Right ventricle myocardium superior (tissue), 1 donor: ENCODE data around the gene CTSA. TPM values are rescaled to one million over a fixed set of nuclear protein-coding genes. Genes with fewer than 3 reads are reported as not detected.
A peak's percentile ranks its signal among the peaks of the same experiment; 100 is the strongest.
"Not testable (repeated sequence)": the region's sequence is repeated elsewhere in the genome, so short reads cannot be mapped to it uniquely, and the experiment has no call there.

ENCODE experiments used
- ATAC-seq: fragments of 200-7000 bp; cut with Tn5 transposase; one replicate; pipeline ENCODE4 v1.9.1; 2020; ENCODE audit warnings: mild to moderate bottlenecking; ENCODE audit not compliant: poor library complexity
- DNase-seq: peaks from one replicate; pipeline ENCODE4 v3.0.0-alpha.2; 2020
- intact Hi-C: fragments of 100-400 bp; cut with DNase I; formaldehyde crosslinking; loops from one replicate; pipeline ENCODE4 v1.11.2; 2022
- total RNA-seq: library from RNA; stranded (reverse); fragmentation: NEBNext Ultra II Directional; extraction: Animal tissue kit (Norgen Biotek cat#: 25700); gene quantifications from one replicate; pipeline ENCODE4 v1.2.1, GENCODE V29; 2021
- donor health status: DM: no; HTN: yes; CAD: no; lungs with severe emphysema.

Gene CTSA
- total RNA-seq, 1 donor from 2014 or later = 113 TPM

DNA sequence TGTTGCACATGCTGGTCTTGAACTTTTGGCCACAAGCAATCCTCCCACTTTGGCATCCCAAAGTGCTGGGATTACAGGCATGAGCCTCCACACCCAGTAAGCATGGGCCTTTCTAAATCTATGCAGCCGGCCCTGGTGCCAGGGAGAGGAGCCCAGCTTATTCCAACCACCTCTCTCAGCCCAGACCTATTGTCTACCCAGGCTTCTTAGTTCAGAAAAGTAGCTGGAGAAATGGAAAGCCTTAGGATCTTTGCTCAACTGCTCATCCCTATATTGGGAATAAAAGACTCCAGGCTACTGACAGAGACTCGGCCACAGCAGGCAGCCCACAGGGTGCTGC, 35.6 kb downstream of the CTSA start:
- no peak for ATAC-seq
- intact Hi-C loops = no loop called here
- no peak for DNase-seq

DNA sequence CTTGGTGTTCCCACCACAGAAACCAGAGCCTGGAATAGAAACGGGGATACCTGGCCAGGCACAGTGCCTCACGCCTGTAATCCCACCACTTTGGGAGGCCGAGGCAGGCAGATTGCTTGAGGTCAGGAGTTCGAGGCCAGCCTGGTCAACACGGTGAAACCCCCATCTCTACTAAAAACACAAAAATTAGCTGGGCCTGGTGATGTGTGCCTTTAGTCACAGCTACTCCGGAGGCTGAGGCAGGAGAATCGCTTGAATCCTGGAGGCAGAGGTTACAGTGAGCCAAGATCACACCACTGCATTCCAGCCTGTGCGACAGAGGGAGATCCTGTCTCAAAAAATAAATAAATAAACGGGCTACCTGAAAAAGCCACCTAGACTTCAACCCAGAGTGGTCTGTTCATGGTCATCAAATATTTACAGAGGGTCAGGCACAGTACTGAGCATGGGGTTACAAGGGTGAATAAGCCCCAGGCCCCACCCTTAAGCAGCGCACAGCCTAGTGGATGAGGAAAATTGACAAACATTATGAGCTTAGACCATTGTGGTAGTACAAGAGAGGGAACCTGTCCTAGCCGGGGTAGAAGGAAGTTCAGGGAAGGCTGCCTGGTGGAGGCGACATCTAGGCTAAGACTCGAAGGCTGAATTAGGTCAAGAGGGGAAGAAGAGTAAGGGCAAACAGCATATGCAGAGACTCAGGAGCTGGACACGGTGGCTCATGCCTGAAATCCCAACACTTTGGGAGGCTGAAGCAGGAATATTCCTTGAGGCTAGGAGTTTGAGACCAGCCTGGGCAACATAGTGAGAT, 36.1 kb downstream of the CTSA start:
- ATAC-seq (no peak), DNase-seq (no peak)
- intact Hi-C loops = no loop called here

DNA sequence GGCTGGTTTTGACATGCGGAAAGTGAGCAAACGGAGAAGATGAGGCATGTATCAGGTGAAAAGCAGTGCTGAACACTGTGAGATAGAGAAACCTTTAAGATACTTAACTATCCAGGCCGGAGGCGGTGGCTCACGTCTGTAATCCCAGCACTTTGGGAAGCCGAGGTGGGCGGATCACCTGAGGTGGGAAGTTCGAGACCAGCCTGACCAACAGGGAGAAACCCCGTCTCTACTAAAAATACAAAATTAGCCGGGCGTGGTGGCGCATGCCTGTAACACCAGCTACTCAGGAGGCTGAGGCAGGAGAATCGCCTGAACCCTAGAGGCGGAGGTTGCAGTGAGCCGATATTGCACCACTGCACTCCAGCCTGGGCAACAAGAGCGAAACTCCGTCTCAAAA, 40.5 kb downstream of the CTSA start:
- DNase-seq, ATAC-seq: not testable (repeated sequence)
- intact Hi-C loops = loop anchor here (5.0 to 10.0 kb wide), 2 partner anchors 39 to 887 kb away; partner anchors contain the start of genes CTSA and NEURL2

DNA sequence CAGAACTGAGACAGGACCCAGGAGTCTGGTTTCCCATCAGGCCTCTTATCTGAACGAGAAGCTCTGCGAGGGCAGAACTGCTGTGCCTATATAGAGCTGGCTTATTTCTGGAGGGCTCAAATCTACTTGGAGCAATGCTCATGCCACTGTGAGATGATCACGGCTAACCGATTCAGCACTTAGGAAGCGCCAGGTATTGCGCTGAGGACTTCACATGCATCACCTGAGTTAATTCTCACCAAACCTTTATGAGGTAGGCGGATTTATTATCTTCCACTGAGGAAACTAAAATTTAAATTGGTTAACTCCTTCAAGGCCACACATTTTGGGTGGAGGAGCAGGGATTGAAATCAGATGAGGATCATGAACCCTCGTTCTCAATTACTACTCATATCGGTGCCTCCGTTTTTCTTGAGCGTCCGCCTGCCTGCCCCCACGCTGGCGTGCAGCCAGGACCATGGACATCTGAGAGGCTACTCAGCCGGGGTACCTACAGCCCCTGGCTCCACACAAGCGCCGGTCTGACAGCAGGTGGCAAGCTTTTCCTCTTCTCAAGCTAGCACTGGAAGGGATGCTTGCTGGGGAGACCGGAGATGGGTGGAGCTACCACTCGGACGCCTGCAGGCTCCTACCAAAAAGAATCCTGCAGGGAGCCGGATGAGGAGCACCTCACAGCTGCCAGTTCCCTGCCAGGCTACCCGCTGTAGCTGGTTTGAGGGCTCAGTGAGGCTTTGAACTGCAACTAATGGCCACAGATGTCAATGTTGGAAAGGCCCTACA, 42.3 kb downstream of the CTSA start:
- DNase-seq (peak; percentile 83), ATAC-seq (peak; percentile 43)
- intact Hi-C loops = loop anchor here (5.0 to 10.0 kb wide), 2 partner anchors 41 to 889 kb away; partner anchors contain the start of genes CTSA and NEURL2

DNA sequence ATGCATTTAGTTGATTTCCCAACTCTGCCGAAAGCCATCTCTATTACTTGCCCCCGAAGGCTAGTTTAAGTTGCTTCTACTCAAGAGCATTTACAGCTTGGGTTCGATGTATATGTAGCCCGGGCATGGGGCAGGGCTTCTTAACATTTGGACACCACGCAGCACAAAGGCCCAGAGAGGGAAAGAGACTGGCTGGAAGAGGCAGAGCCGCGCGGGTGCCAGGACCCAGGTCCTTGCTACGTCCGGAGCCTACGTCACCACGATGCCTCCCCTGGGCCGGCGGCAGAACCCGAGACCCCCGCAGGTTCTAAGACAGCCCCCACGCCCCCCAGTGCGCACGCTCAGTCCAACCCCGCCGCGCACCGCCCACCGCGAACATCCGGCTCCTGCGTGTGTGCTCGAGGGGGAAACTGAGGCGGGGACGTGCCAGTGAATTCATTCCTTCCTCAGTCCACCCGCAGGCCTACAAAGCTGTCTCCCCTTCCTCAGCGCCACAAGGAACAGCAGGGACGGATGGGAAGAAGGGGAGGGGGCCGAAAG, 43.0 kb downstream of the CTSA start:
- intact Hi-C loops = loop anchor here (5.0 to 10.0 kb wide), 2 partner anchors 42 to 889 kb away; partner anchors contain the start of genes CTSA and NEURL2
- DNase-seq (peak; percentile 85), ATAC-seq (peak; percentile 42)

DNA sequence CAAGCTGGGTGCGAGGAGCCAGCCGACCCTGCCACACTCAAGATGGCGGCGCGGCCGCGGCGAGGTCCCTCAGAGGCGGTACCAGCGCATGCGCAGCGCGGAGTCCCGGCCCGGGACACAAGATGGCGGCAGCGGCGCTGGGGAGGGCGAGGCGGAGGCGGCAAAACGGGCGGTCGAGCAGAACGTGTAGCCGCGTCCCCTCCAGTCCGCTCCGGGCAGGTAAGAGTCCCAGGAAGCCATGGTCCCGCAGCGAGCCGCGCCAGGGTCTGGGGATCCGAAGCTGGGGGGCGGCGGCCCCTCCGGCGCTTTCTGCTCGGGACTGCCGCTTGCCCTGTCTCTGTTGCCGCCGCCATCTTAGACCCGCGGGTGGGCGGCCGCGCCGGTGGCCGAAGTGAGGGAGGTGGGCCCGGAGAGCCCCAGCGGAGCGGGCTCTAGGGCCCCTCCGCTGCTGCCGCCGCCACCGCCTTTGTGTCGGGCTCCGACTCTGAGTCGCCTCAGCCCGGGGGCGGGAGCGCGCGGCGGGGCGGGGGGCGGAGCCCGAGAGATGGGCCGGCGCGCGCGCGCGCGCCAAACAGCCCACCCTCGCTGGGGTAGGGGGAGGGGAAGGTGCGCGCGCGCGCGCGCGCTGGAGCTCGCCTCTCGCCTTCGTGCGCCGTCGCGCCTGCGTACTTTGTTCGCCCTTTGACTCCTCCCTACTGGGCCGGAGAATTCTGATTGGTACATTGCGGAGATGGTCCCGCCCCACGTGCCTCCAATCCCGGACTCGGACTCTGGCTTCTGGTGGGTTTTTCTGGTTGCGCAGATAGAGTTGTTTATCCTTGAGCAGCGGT, 43.7 kb downstream of the CTSA start, which contains the start of gene PCIF1:
Gene PCIF1 (plus strand): TSS at position 98 of the 830 bp plus-strand sequence. CDS start 4,317 bp downstream, outside the sequence.
- DNase-seq (peak; percentile 99), ATAC-seq (peak; percentile 93)
- intact Hi-C loops = loop anchor here (5.0 to 10.0 kb wide), 4 partner anchors 42 to 890 kb away; partner anchors contain the start of genes CTSA, NEURL2, SNX21 and UBE2C

DNA sequence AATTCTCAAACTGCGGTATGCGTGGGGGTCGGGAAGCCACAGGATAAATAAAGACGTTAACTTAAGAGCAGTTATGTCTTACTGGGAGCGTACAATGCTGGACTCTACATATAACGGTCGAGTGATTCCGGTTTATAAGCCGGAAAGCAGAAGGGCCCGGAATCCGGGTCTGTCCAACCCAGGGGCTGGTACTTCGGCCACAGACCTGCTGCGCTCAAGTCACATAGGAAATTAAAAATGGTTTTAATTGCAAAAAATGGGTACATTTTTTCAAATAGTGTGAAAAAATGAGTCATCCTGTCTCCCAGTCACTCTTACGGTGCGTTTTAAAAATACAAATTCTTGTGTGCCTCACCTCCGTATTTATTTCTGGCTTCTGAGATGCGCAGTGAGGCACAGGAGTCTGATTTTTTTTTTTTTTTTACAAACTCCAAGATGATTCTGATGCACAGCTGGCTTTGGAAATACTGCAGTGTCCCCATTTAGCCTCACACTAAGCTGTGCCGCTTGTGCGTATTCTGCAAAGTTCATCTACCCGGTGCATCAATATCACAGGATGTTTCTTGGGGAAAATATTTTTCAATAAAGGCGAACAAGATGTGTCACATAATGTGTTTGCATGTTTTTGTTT, 44.4 kb downstream of the CTSA start:
- ATAC-seq = peak; percentile 21
- intact Hi-C loops = loop anchor here (5.0 to 10.0 kb wide), 3 partner anchors 103 to 891 kb away; partner anchors contain the start of genes SNX21 and UBE2C
- no peak for DNase-seq

DNA sequence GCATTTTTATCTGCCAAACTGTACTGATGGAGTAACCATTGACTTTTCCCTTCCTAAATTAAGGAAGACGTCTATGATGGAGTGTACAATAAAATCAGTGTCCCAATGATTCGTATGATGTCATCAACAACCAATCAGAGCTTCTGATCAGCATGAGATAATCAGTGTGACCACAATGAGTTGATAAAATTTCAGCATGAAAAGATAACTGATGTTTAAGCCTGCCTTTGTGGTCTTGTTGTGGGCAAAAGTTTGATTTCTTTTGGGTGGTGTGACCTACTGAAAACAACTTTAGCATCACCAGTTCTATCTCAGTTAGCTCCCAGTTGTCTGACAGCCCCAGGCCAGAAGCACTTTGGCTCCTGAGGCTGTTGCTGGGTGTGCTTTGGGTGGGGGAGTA, 46.6 kb downstream of the CTSA start:
- no peak for ATAC-seq
- intact Hi-C loops = loop anchor here (5.0 to 10.0 kb wide), 3 partner anchors 105 to 893 kb away; partner anchors contain the start of genes SNX21 and UBE2C
- no peak for DNase-seq

DNA sequence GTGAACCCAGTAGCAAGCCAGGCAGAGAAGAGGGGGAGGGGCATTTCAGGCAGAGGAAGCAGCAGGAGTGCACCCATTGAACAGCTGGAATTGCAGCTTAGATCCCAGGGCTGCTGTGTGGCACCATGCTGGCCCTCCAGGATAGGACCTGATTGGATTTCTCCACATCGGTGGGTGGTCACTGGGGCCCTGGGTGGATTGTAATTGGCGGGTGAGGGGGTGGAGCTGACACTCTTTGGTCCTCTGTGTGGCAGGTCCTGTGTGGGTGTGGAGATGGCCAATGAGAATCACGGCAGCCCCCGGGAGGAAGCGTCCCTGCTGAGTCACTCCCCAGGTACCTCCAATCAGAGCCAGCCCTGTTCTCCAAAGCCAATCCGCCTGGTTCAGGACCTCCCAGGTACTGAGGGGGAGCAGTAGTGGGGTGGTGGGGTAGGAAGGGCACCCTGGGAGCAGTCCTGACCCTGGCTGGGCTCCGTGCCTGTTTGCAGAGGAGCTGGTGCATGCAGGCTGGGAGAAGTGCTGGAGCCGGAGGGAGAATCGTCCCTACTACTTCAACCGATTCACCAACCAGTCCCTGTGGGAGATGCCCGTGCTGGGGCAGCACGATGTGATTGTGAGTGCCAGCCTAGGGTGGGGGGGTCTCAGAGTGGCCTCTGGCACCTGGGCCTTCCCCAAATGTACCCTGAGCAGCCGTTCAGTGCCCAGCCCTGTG, 47.7 kb downstream of the CTSA start:
- intact Hi-C loops = loop anchor here (5.0 to 10.0 kb wide), 3 partner anchors 107 to 894 kb away; partner anchors contain the start of genes SNX21 and UBE2C
- ATAC-seq (no peak), DNase-seq (no peak)

DNA sequence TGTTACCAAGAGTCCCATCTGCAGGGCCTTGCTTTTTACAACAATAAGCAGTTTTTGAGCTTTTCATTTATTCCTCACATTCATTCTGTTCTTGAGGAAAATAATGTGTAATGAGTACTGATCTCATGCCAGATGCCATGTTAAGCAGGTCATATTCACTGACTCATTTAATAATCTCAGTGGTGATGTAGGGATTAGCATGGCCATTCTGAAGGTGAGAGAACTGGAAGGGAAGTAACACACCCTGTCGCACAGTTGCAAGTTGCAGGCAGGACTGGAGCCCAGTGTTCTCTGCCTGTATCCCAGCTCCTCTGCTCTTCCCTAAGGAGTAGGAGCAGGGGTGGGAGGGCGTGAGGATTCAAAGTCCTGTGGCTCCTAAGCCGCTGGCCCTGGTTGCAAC, 48.9 kb downstream of the CTSA start:
- no peak for DNase-seq
- ATAC-seq = no peak
- intact Hi-C loops = no loop called here

DNA sequence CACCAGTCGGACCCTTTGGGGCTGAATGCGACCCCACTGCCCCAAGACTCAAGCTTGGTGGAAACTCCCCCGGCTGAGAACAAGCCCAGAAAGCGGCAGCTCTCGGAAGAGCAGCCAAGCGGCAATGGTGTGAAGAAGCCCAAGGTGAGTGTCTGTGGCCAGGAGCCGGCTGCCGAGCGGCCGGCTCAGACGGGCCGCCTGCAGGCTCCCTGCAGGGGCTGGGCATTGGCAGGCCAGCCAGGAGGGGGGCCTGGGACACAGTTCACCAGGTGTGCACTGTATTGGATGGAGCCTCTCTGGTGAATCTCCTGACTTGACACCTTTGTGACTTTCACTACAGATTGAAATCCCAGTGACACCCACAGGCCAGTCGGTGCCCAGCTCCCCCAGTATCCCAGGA, 49.3 kb downstream of the CTSA start:
- DNase-seq = no peak
- intact Hi-C loops = no loop called here
- no peak for ATAC-seq

DNA sequence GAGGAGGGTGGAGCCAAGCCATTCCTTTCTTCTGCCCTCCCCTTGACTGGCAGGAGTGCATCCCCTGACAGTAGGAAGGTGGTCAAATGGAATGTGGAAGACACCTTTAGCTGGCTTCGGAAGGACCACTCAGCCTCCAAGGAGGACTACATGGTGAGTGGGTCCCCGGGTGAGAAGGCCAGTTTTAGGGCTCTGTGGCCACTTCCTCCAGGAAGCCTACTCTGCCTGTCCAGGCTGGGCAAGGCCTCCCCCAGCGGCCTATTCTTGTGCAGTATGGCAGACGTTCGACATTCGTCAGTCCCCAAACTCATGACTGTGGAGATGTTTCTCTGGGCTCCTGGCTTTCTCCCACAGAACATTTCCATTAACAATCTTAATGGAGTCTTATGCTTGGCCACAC, 52.5 kb downstream of the CTSA start:
- ATAC-seq (no peak), DNase-seq (no peak)
- intact Hi-C loops = no loop called here

DNA sequence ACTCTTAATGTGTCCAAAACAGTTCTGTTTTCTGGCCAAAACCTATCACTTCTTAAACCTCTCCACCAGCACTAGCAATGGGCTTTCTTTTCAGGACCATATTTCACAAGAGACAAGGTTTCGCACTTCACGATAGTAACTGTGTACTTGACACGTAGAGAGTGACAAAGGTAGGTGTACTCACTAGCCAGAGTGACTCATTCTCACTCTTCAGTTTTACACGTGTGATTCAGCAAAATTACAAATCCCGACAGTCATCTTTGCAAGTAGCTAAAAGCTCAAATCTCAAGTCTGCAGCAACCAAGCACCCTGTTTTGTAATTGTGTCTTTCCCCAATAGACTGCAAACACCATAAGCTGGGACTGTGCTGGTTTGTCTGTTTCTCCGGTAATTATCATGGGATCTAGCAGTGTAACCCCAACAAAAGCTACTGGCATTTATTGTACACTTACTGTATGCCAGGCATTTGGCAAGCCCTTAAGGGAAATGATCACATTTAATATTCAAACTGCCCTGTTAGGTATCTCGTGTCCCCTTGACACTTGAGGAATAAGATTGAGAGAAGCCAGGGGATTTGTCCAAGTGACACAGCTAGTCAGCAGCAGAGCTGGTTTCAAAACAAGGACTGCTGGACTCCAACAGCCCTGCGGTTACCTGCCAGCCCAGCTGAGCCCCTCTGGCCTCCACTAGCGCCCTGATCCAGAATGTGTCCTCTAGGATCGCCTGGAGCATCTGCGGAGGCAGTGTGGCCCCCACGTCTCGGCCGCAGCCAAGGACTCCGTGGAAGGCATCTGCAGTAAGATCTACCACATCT, 53.2 kb downstream of the CTSA start:
- ATAC-seq (no peak), DNase-seq (no peak)
- intact Hi-C loops = no loop called here

DNA sequence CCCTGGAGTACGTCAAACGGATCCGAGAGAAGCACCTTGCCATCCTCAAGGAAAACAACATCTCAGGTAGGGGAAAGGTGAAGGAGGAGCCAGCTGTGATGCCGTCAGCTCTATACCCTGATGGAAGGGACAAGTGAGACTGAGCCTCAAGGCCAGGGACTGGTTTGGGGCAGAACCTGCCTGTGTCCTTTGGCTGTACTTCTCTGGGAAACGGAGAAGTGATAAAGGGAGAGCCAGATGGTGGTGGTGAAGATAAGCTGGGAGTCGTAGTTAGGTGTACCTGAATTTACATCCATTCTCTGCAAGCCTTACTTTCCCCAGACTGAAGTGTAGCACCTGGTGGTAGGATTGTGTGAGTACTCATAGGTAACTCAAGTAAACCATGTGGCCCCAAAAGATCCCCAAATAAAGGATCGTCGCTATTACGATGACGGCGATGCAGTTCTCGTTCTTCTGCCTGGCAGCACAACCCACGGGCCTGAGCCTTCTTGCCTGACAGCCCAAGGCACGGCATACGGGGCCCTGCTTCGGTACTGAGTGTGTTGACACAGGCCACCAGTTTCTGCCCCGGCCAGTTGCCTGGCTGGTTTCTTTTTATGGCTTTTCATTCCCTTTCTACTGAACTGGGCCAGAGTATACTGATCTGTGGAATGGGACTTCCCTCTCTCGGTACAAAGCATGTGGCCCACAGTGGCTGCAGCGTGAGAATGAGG, 54.0 kb downstream of the CTSA start:
- DNase-seq (no peak), ATAC-seq (no peak)
- intact Hi-C loops = no loop called here

DNA sequence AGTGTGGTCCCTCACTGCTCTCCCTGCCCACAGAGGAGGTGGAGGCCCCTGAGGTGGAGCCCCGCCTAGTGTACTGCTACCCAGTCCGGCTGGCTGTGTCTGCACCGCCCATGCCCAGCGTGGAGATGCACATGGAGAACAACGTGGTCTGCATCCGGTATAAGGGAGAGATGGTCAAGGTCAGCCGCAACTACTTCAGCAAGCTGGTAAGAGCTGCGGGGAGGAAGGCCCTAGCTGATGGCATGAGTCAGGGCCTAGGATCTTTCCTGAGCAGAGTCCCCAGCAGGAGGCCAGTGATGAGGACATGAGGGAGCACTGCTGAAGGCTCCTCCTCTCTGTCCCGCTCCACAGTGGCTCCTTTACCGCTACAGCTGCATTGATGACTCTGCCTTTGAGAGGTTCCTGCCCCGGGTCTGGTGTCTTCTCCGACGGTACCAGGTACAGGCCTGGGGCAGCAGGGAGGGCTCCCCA, 54.6 kb downstream of the CTSA start:
- no peak for ATAC-seq
- intact Hi-C loops = no loop called here
- DNase-seq = no peak
